Forelimb muscle (tissue), 1 donor: ENCODE measurements around the gene WHAMM. TPM values are rescaled to one million over a fixed set of nuclear protein-coding genes. Genes with fewer than 3 reads are reported as not detected.
"Not testable (repeated sequence)": the region's sequence is repeated elsewhere in the genome, so short reads cannot be mapped to it uniquely, and the experiment has no call there.

Source experiments
- DNase-seq: peaks from one replicate; pipeline ENCODE4 v3.0.0-alpha.2; 2013; ENCODE audit warnings: low read depth
- polyA plus RNA-seq: library from polyadenylated mRNA; unstranded; fragments of 120-200 nt; gene quantifications from one replicate; pipeline ENCODE4 v1.2.1, GENCODE V29; 2013; ENCODE audit not compliant: insufficient read length

The WHAMM gene
- polyA plus RNA-seq, 1 donor, result 11.4 TPM

- not testable (repeated sequence) for DNase-seq
Observed at GRCh38 chr15:82865981-82866380, 56.6 kb downstream of the WHAMM start.

- no peak for DNase-seq
Observed at GRCh38 chr15:82870727-82871320, 61.4 kb downstream of the WHAMM start.

GRCh38 chr15:82871358-82871757, 61.9 kb downstream of the WHAMM start:
- no peak for DNase-seq

- DNase-seq, result no peak
Observed at GRCh38 chr15:82871832-82872484, 62.5 kb downstream of the WHAMM start.

GRCh38 chr15:82873000-82873680, 63.7 kb downstream of the WHAMM start:
- no peak for DNase-seq

GRCh38 chr15:82874267-82874666, 64.8 kb downstream of the WHAMM start:
- DNase-seq, result no peak

- no peak for DNase-seq
Observed at GRCh38 chr15:82874961-82875360, 65.5 kb downstream of the WHAMM start.

GRCh38 chr15:82875411-82876003, 66.1 kb downstream of the WHAMM start:
- DNase-seq, result no peak

- no peak for DNase-seq
Observed at GRCh38 chr15:82877825-82878224, 68.4 kb downstream of the WHAMM start.

GRCh38 chr15:82878325-82878724, 68.9 kb downstream of the WHAMM start:
- DNase-seq, result no peak

- no peak for DNase-seq
Observed at GRCh38 chr15:82880704-82881103, 71.3 kb downstream of the WHAMM start.

GRCh38 chr15:82881747-82882146, 72.3 kb downstream of the WHAMM start:
- no peak for DNase-seq

GRCh38 chr15:82882273-82882928, 73.0 kb downstream of the WHAMM start:
- no peak for DNase-seq

Other genes with a start within 250 kb of the WHAMM start
- gene CPEB1, start 162.3 kb upstream of the WHAMM start, polyA plus RNA-seq, result 0.87 TPM
- gene AP3B2, start 99.8 kb upstream of the WHAMM start, polyA plus RNA-seq, result 0.29 TPM
- 65.9 TPM for gene FSD2, start 3.6 kb upstream of the WHAMM start, polyA plus RNA-seq
- 34.8 TPM for gene HOMER2, start 143.1 kb downstream of the WHAMM start, polyA plus RNA-seq
- gene RAMAC, start 176.6 kb downstream of the WHAMM start, polyA plus RNA-seq, result 30.9 TPM
- gene C15orf40, start 202.0 kb downstream of the WHAMM start, polyA plus RNA-seq, result 16.6 TPM